ENCODE results near the gene CALY. TPM values are rescaled to one million over a fixed set of nuclear protein-coding genes. Genes with fewer than 3 reads are reported as not detected.

The CALY gene
- total RNA-seq, 3 donors from 2014 or later (not counting 1 experiment from before 2014, with no cell fraction given): not detected

GRCh38 chr10:133350283-133350949 is 13.7 kb upstream of the CALY start:
- Mint-ChIP-seq H3K4me1 (peaks cover 0 to 5% of the 10 kb centered on the region in 2 donors), H3K27me3 (ENCODE audit: low read depth in 2 of 2) (peaks cover 5 to 11% of the 10 kb centered on the region in 2 donors), H3K36me3 (no peaks in the 10 kb centered on the region), H3K9me3 (no peaks in the 10 kb centered on the region), H3K27ac (no peak overlapping the region), H3K4me3 (no peak overlapping the region)
- Histone ChIP-seq H3K9me3 (ENCODE audit: control insufficient read depth, insufficient read depth, low read length) (no peaks in the 10 kb centered on the region), H3K36me3 (ENCODE audit: control insufficient read depth, insufficient read depth, low read length) (no peaks in the 10 kb centered on the region), H3K27me3 (ENCODE audit: control insufficient read depth, insufficient read depth, low read length) (peaks cover 5% of the 10 kb centered on the region), H3K4me1 (ENCODE audit: control insufficient read depth, insufficient read depth, low read length) (no peaks in the 10 kb centered on the region), H3K27ac (ENCODE audit: low read length) (no peak overlapping the region), H3K4me3 (ENCODE audit: low read length) (no peak overlapping the region)
- ATAC-seq: no peak
- TF ChIP-seq CTCF (IDR thresholded peaks at IDR 0.05): no peak
- intact Hi-C loops (cut with micrococcal nuclease): no loop called here
- WGBS (ENCODE audit: insufficient coverage): 83% methylated on average over 12 of the region's 12 CpGs
- DNase-seq: no peak

GRCh38 chr10:133349577-133350011 is 12.9 kb upstream of the CALY start:
- ATAC-seq: no peak
- no peak overlapping the region for H3K4me3 Mint-ChIP-seq

GRCh38 chr10:133349160-133349568 is 12.5 kb upstream of the CALY start:
- 88% methylated on average over 8 of the region's 8 CpGs for WGBS (ENCODE audit: insufficient coverage)
- no peak overlapping the region for H3K27ac ChIP-seq (ENCODE audit: low read length)
- Mint-ChIP-seq H3K4me1 (peaks cover 0 to 5% of the 10 kb centered on the region in 2 donors), H3K27me3 (ENCODE audit: low read depth in 2 of 2) (peaks cover 15% of the 10 kb centered on the region in 2 donors), H3K36me3 (no peaks in the 10 kb centered on the region), H3K27ac (no peak overlapping the region), H3K9me3 (no peaks in the 10 kb centered on the region), H3K4me3 (no peak overlapping the region)
- no peaks in the 10 kb centered on the region for H3K9me3 ChIP-seq (ENCODE audit: control insufficient read depth, insufficient read depth, low read length)
- H3K36me3 ChIP-seq (ENCODE audit: control insufficient read depth, insufficient read depth, low read length): no peaks in the 10 kb centered on the region
- H3K4me1 ChIP-seq (ENCODE audit: control insufficient read depth, insufficient read depth, low read length): no peaks in the 10 kb centered on the region
- no peak for TF ChIP-seq CTCF (IDR thresholded peaks at IDR 0.05)
- peaks cover 5% of the 10 kb centered on the region for H3K27me3 ChIP-seq (ENCODE audit: control insufficient read depth, insufficient read depth, low read length)
- DNase-seq (no peak), ATAC-seq (peak in 1 of 3 donors; percentile 15)
- intact Hi-C loops (cut with micrococcal nuclease): no loop called here
- H3K4me3 ChIP-seq (ENCODE audit: low read length): no peak overlapping the region

More at GRCh38 chr10:133349577-133350011, 12.9 kb upstream of the CALY start:
- H3K27ac Mint-ChIP-seq: no peak overlapping the region
- H3K4me1 Mint-ChIP-seq: peaks cover 0 to 5% of the 10 kb centered on the region in 2 donors
- peaks cover 14% of the 10 kb centered on the region in 2 donors for H3K27me3 Mint-ChIP-seq (ENCODE audit: low read depth in 2 of 2)
- Histone ChIP-seq H3K4me3 (ENCODE audit: low read length) (no peak overlapping the region), H3K27me3 (ENCODE audit: control insufficient read depth, insufficient read depth, low read length) (peaks cover 5% of the 10 kb centered on the region), H3K9me3 (ENCODE audit: control insufficient read depth, insufficient read depth, low read length) (no peaks in the 10 kb centered on the region), H3K36me3 (ENCODE audit: control insufficient read depth, insufficient read depth, low read length) (no peaks in the 10 kb centered on the region), H3K27ac (ENCODE audit: low read length) (no peak overlapping the region), H3K4me1 (ENCODE audit: control insufficient read depth, insufficient read depth, low read length) (no peaks in the 10 kb centered on the region)
- H3K36me3 Mint-ChIP-seq: no peaks in the 10 kb centered on the region
- WGBS (ENCODE audit: insufficient coverage): 74% methylated on average over 9 of the region's 9 CpGs
- intact Hi-C loops (cut with micrococcal nuclease): no loop called here
- H3K9me3 Mint-ChIP-seq: no peaks in the 10 kb centered on the region
- TF ChIP-seq CTCF (IDR thresholded peaks at IDR 0.05): no peak
- no peak for DNase-seq
